ENCODE measurements around the gene MICAL2.
A peak's percentile ranks its signal among the peaks of the same experiment; 100 is the strongest.

The MICAL2 gene, protein sequence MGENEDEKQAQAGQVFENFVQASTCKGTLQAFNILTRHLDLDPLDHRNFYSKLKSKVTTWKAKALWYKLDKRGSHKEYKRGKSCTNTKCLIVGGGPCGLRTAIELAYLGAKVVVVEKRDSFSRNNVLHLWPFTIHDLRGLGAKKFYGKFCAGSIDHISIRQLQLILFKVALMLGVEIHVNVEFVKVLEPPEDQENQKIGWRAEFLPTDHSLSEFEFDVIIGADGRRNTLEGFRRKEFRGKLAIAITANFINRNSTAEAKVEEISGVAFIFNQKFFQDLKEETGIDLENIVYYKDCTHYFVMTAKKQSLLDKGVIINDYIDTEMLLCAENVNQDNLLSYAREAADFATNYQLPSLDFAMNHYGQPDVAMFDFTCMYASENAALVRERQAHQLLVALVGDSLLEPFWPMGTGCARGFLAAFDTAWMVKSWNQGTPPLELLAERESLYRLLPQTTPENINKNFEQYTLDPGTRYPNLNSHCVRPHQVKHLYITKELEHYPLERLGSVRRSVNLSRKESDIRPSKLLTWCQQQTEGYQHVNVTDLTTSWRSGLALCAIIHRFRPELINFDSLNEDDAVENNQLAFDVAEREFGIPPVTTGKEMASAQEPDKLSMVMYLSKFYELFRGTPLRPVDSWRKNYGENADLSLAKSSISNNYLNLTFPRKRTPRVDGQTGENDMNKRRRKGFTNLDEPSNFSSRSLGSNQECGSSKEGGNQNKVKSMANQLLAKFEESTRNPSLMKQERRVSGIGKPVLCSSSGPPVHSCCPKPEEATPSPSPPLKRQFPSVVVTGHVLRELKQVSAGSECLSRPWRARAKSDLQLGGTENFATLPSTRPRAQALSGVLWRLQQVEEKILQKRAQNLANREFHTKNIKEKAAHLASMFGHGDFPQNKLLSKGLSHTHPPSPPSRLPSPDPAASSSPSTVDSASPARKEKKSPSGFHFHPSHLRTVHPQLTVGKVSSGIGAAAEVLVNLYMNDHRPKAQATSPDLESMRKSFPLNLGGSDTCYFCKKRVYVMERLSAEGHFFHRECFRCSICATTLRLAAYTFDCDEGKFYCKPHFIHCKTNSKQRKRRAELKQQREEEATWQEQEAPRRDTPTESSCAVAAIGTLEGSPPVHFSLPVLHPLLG

GRCh38 chr11:12110201-12110713 lies at the start of gene MICAL2:
Gene MICAL2 (plus strand): TSS chr11:12110590. CDS start chr11:12162156, 51,566 bp downstream.
- Histone ChIP-seq H3K27ac (peak within 1 kb of the TSS; percentile 78), H3K27me3 (peaks cover 11% of the 10 kb centered on the region), H3K4me1 (ENCODE audit: control insufficient read depth in 1 of 2, insufficient read depth in 1 of 2, low read depth in 1 of 2, low read length in 1 of 2) (peaks cover 17 to 19% of the 10 kb centered on the region in 2 experiments)

DNA sequence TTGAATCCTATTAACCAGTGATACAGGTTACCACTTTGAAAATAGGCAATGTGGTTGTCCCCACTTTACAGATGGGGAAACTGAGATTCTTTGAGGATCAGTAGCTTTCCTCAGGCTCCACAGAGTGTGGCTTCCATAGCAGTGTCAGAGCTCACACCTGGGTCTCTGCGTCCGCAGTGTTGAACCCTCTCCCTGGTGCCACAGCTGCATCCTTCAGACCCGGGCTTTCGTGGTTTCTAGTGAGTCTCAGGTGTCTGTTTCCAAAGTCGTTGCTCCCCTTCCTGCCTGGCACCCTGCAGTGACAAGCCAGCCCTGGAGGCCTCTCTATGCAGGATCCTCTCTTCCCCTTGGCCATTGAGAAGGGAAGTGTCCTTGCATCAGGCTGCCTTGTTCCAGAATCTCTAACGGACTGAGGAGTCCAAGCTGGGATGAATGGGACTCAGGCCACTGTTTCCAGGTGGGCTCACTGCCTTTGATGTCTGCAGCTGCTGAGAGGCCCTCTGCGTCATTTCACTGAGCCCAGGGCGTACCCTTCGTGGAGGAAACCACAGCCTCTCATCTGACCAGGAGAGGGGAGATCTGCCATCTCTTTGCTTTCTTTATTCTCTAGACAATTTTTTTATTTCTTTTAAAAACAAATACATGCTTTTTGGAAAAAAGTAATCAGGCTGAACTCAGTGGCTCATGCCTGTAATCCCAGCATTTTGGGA lies 48.4 kb upstream of the MICAL2 start:
- TF ChIP-seq, protein P1, sequence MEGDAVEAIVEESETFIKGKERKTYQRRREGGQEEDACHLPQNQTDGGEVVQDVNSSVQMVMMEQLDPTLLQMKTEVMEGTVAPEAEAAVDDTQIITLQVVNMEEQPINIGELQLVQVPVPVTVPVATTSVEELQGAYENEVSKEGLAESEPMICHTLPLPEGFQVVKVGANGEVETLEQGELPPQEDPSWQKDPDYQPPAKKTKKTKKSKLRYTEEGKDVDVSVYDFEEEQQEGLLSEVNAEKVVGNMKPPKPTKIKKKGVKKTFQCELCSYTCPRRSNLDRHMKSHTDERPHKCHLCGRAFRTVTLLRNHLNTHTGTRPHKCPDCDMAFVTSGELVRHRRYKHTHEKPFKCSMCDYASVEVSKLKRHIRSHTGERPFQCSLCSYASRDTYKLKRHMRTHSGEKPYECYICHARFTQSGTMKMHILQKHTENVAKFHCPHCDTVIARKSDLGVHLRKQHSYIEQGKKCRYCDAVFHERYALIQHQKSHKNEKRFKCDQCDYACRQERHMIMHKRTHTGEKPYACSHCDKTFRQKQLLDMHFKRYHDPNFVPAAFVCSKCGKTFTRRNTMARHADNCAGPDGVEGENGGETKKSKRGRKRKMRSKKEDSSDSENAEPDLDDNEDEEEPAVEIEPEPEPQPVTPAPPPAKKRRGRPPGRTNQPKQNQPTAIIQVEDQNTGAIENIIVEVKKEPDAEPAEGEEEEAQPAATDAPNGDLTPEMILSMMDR (IDR thresholded peaks at IDR 0.05) = no peak
- no peaks in the 10 kb centered on the region for H3K36me3 ChIP-seq
- H3K9me3 ChIP-seq = no peaks in the 10 kb centered on the region
- no peaks in the 10 kb centered on the region for H3K27me3 ChIP-seq
- H3K4me1 ChIP-seq (ENCODE audit: control insufficient read depth in 1 of 2, insufficient read depth in 1 of 2, low read depth in 1 of 2, low read length in 1 of 2) = peaks cover 35 to 38% of the 10 kb centered on the region in 2 experiments
- no peak overlapping the region for H3K27ac ChIP-seq
- no peak overlapping the region for H3K4me3 ChIP-seq (ENCODE audit: low read depth in 1 of 2, low read length in 1 of 2)

More at GRCh38 chr11:12110201-12110713, at the start of gene MICAL2:
- Histone ChIP-seq H3K36me3 (no peaks in the 10 kb centered on the region), H3K9me3 (no peaks in the 10 kb centered on the region), H3K4me3 (ENCODE audit: low read depth in 1 of 2, low read length in 1 of 2) (peak within 1 kb of the TSS; percentile 64 to 94)
- TF ChIP-seq, protein P1 (IDR thresholded peaks at IDR 0.05) = peak; percentile 47

DNA sequence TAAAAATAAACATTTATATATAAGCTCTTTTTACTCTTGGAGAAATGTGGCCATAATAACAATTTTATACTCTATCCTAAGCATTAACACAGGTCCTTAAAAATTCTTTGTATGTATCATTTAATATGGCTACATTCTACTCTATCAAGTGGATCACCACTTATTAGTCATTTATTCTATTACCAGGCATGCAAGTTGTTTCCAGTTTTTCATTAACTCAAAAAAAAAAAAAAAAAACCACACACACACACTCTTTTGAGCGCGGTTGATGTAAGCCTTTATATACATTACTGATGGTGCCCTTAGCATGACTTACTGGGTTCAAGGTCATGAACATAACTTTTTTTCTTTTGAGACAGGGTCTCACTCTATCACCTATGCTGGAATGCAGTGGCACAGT lies 47.1 kb upstream of the MICAL2 start:
- Histone ChIP-seq H3K4me1 (ENCODE audit: control insufficient read depth in 1 of 2, insufficient read depth in 1 of 2, low read depth in 1 of 2, low read length in 1 of 2) (peaks cover 40% of the 10 kb centered on the region in 2 experiments), H3K36me3 (no peaks in the 10 kb centered on the region), H3K27me3 (no peaks in the 10 kb centered on the region), H3K4me3 (ENCODE audit: low read depth in 1 of 2, low read length in 1 of 2) (no peak overlapping the region), H3K9me3 (no peaks in the 10 kb centered on the region), H3K27ac (no peak overlapping the region)
- TF ChIP-seq, protein P1 (IDR thresholded peaks at IDR 0.05) = no peak

DNA sequence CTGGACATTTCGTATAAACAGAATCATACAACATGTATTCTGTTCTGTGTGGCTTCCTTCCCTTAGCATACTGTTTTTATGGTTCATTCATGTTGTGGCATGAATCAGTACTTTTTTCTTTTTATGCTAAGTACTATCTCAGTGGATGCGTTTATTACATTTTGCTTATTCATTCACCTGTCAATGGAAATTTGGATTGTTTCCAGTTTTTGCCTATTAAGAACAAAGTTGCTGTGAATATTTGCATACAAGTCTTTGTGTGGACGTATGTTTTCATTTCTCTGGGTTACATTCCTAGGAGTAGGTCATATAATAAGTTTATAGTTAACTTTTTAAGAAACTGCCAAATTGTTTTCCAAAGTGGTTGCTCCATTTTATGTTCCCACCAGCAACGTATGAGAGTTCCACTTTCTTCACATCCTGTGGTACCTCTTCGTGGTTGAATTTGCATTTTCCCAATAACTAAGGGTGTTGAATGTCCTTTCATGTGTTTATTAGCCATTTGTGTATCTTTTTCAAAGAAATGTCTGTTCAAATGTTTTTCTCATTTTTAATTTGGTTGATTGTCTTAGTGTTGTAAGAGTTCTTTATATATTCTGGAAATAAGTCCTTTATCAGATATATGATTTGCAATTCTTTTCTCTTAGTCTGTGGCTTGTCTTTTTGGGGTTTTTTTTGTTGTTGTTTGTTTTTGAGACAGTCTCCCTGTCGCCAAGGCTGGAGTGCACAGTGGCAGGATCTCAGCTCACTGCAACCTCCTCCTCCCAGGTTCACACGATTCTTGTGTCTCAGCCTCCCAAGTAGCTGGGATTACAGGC lies 46.0 kb upstream of the MICAL2 start:
- TF ChIP-seq, protein P1 (IDR thresholded peaks at IDR 0.05) = no peak
- Histone ChIP-seq H3K9me3 (no peaks in the 10 kb centered on the region), H3K27me3 (no peaks in the 10 kb centered on the region), H3K4me1 (ENCODE audit: control insufficient read depth in 1 of 2, insufficient read depth in 1 of 2, low read depth in 1 of 2, low read length in 1 of 2) (peaks cover 40% of the 10 kb centered on the region in 2 experiments), H3K27ac (peak overlapping the region; percentile 24), H3K4me3 (ENCODE audit: low read depth in 1 of 2, low read length in 1 of 2) (no peak overlapping the region), H3K36me3 (no peaks in the 10 kb centered on the region)

Measured in neutrophil (primary cell).